22Rv1 (cell line): ENCODE results near the gene PARK7.

ENCODE experiments used
- ZFX ChIP-seq: fragments of 450-650 bp; IDR thresholded peaks from 2 replicates; pipeline ENCODE4 v1.6.1; 2017; ENCODE audit warnings: antibody characterized with exemption, borderline replicate concordance
- TF ChIP-seq, protein P1 (sequence below): fragments of 450-650 bp; IDR thresholded peaks from 2 replicates; pipeline ENCODE4 v1.5.1; 2017; ENCODE audit warnings: mild to moderate bottlenecking

DNA sequence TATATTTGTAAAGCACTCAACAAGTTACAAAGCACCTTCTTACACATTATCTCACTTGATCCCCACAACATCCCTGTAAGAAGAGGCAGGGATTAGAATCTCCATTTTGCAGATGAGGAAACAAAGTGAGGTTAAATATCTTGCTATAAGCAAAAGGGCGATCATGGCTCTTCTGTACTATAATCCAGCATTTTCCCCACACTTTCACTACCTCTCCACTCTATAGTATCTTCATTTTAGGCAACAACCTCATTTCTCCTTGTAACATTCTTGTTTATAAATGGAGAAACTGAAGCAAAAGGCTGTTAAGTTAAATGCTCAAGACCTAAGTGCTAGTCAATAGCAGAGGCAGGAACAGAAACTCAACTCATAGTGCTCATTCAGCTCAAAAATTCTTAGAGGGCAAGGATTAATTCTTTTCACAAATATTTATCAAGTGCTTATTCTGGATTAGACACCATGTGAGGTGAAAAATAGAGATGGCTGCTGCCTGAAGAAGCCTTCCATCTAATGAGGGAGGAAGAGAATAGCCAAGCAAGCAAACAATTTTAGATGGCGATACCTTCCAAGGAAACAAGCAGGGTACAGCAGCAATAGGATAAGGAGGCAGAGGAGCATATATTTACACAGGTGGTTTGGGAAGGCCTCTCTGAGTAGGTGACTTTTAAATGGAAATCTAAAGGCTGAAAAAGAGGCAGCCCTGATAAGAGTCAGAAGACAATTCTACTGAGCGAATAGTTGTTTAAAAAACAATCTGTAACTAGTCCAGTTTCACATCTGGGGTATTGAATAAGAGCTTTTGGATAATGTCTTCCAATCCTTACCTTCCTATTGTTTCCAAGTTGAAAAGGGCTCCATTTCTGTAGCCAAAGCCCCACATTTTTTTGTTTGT, 61.1 kb downstream of the PARK7 start:
- TF ChIP-seq, protein P1, sequence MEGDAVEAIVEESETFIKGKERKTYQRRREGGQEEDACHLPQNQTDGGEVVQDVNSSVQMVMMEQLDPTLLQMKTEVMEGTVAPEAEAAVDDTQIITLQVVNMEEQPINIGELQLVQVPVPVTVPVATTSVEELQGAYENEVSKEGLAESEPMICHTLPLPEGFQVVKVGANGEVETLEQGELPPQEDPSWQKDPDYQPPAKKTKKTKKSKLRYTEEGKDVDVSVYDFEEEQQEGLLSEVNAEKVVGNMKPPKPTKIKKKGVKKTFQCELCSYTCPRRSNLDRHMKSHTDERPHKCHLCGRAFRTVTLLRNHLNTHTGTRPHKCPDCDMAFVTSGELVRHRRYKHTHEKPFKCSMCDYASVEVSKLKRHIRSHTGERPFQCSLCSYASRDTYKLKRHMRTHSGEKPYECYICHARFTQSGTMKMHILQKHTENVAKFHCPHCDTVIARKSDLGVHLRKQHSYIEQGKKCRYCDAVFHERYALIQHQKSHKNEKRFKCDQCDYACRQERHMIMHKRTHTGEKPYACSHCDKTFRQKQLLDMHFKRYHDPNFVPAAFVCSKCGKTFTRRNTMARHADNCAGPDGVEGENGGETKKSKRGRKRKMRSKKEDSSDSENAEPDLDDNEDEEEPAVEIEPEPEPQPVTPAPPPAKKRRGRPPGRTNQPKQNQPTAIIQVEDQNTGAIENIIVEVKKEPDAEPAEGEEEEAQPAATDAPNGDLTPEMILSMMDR = no peak
- TF ChIP-seq ZFX = no peak
